ENCODE data around the gene PRIMPOL. TPM values are rescaled to one million over a fixed set of nuclear protein-coding genes. Genes with fewer than 3 reads are reported as not detected.

The PRIMPOL gene
- total and polyA plus RNA-seq, 8 donors = 11.5 to 88.8 (median 22.3) TPM

- H3K4me3 ChIP-seq = no peak overlapping the region
- H3K4me1 ChIP-seq = peaks cover 0 to 5% (median 0%) of the 10 kb centered on the region in 4 donors
- no peak overlapping the region for H3K27ac ChIP-seq
- DNase-seq = no peak
- no peaks in the 10 kb centered on the region for H3K9me3 ChIP-seq
- peaks cover 0 to 54% (median 36%) of the 10 kb centered on the region in 4 donors for H3K36me3 ChIP-seq
- WGBS, 5 donors = 86 to 96% (median 93%) methylated on average over 5 of the region's 5 CpGs
- intact Hi-C loops (cut with DNase I; ENCODE audit: low total_unique reads) = no loop called here
- no peak for TF ChIP-seq EP300 (IDR thresholded peaks at IDR 0.05)
- TF ChIP-seq POLR2A (IDR thresholded peaks at IDR 0.05) = no peak
- TF ChIP-seq POLR2AphosphoS5 (IDR thresholded peaks at IDR 0.05) = no peak
- no peak for TF ChIP-seq CTCF (IDR thresholded peaks at IDR 0.05)
- no peaks in the 10 kb centered on the region for H3K27me3 ChIP-seq
Measured at GRCh38 chr4:184693056-184693455, 43.5 kb downstream of the PRIMPOL start.

GRCh38 chr4:184694412-184694956 is 44.9 kb downstream of the PRIMPOL start:
- peaks cover 0 to 47% (median 33%) of the 10 kb centered on the region in 4 donors for H3K36me3 ChIP-seq
- no peaks in the 10 kb centered on the region for H3K9me3 ChIP-seq
- intact Hi-C loops (cut with DNase I; ENCODE audit: low total_unique reads) = no loop called here
- no peaks in the 10 kb centered on the region for H3K27me3 ChIP-seq
- H3K4me1 ChIP-seq = peaks cover 0 to 5% (median 0%) of the 10 kb centered on the region in 4 donors
- no peak overlapping the region for H3K27ac ChIP-seq
- no peak overlapping the region for H3K4me3 ChIP-seq
- no peak for DNase-seq
- TF ChIP-seq POLR2A (IDR thresholded peaks at IDR 0.05) = no peak
- no peak for TF ChIP-seq POLR2AphosphoS5 (IDR thresholded peaks at IDR 0.05)
- TF ChIP-seq CTCF (IDR thresholded peaks at IDR 0.05) = no peak
- TF ChIP-seq EP300 (IDR thresholded peaks at IDR 0.05) = no peak

- no peak overlapping the region for H3K27ac ChIP-seq
- peaks cover 0 to 5% (median 0%) of the 10 kb centered on the region in 4 donors for H3K4me1 ChIP-seq
- DNase-seq = peak in 1 of 2 donors; percentile 55
- no peaks in the 10 kb centered on the region for H3K27me3 ChIP-seq
- WGBS, 5 donors = 79 to 92% (median 82%) methylated on average over 3 of the region's 3 CpGs
- no peaks in the 10 kb centered on the region for H3K9me3 ChIP-seq
- TF ChIP-seq POLR2A (IDR thresholded peaks at IDR 0.05) (no peak), EP300 (IDR thresholded peaks at IDR 0.05) (no peak), POLR2AphosphoS5 (IDR thresholded peaks at IDR 0.05) (no peak), CTCF (IDR thresholded peaks at IDR 0.05) (no peak)
- peaks cover 0 to 47% (median 31%) of the 10 kb centered on the region in 4 donors for H3K36me3 ChIP-seq
- intact Hi-C loops (cut with DNase I; ENCODE audit: low total_unique reads) = no loop called here
- H3K4me3 ChIP-seq = no peak overlapping the region
Measured at GRCh38 chr4:184695178-184695896, 45.8 kb downstream of the PRIMPOL start.

GRCh38 chr4:184697956-184698355 is 48.4 kb downstream of the PRIMPOL start:
- intact Hi-C loops (cut with DNase I; ENCODE audit: low total_unique reads) = no loop called here
- TF ChIP-seq CTCF (IDR thresholded peaks at IDR 0.05) (no peak), EP300 (IDR thresholded peaks at IDR 0.05) (no peak)
- no peak for DNase-seq
- Histone ChIP-seq H3K4me3 (no peak overlapping the region), H3K9me3 (no peaks in the 10 kb centered on the region), H3K27me3 (no peaks in the 10 kb centered on the region), H3K4me1 (peaks cover 0 to 5% (median 0%) of the 10 kb centered on the region in 4 donors), H3K27ac (no peak overlapping the region), H3K36me3 (peaks cover 0 to 30% (median 23%) of the 10 kb centered on the region in 4 donors)
- 95 to 96% (median 95%) methylated on average over 3 of the region's 3 CpGs for WGBS, 5 donors

Measured in stomach (tissue), 9 donors.